H1 (cell line): ENCODE data around the gene OR2V1. TPM values are rescaled to one million over a fixed set of nuclear protein-coding genes. Genes with fewer than 3 reads are reported as not detected.
A peak's percentile ranks its signal among the peaks of the same experiment; 100 is the strongest.
"Not testable (repeated sequence)": the region's sequence is repeated elsewhere in the genome, so short reads cannot be mapped to it uniquely, and the experiment has no call there.

ENCODE experiments used
- CTCF ChIA-PET: fragments of 300-600 bp; sonication (Branson Sonifier 250); formaldehyde crosslinking; loops from one replicate; lab custom pipeline; 2021; ENCODE audit not compliant: partially characterized antibody; lab: Charles Lee
- POLR2A ChIA-PET: fragments of 300-600 bp; sonication (Branson Sonifier 250); formaldehyde crosslinking; loops from one replicate; lab custom pipeline; 2021; ENCODE audit warnings: inconsistent platforms; ENCODE audit not compliant: partially characterized antibody; lab: Charles Lee
- DNase-seq, 2 experiments: peaks; one replicate each; pipeline versions ENCODE4 v3.0.0 to v3.0.0-alpha.2; 2010 to 2022; ENCODE audit warnings: low spot score in 2 of 2, low read depth in 1 of 2, mixed read lengths in 1 of 2
- FAIRE-seq: peaks from 2 replicates; lab custom pipeline; 2011; peaks lifted over from hg19 to GRCh38; lab: Jason Lieb, UNC
- H2AFZ ChIP-seq: 2 replicates; pipeline ENCODE4 v1.8.1; 2012; ENCODE audit warnings: low read length, inconsistent platforms
- H2AK5ac ChIP-seq: 2 replicates; pipeline ENCODE4 v1.6.1; 2013; ENCODE audit warnings: low read depth, low read length
- H2BK120ac ChIP-seq: replicated peaks from 2 replicates; pipeline ENCODE3; 2013; ENCODE audit warnings: low read depth, low read length, inconsistent platforms
- H2BK12ac ChIP-seq: 2 replicates; pipeline ENCODE4 v1.6.1; 2013; ENCODE audit warnings: low read depth, low read length
- H2BK15ac ChIP-seq: 2 replicates; pipeline ENCODE4 v1.6.1; 2013; ENCODE audit warnings: low read length
- H2BK20ac ChIP-seq: 2 replicates; pipeline ENCODE4 v1.6.1; 2013; ENCODE audit warnings: low read length
- H2BK5ac ChIP-seq: 2 replicates; pipeline ENCODE4 v1.6.1; 2013; ENCODE audit warnings: low read depth, low read length
- H3K14ac ChIP-seq: 2 replicates; pipeline ENCODE4 v1.6.1; 2013; ENCODE audit warnings: inconsistent platforms; ENCODE audit not compliant: insufficient read length
- H3K18ac ChIP-seq: 2 replicates; pipeline ENCODE4 v1.6.1; 2013; ENCODE audit warnings: low read length; ENCODE audit errors: extremely low read depth
- H3K23ac ChIP-seq: 2 replicates; pipeline ENCODE4 v1.6.1; 2013; ENCODE audit warnings: inconsistent platforms; ENCODE audit not compliant: insufficient read length
- H3K23me2 ChIP-seq: 2 replicates; pipeline ENCODE4 v1.6.1; 2013; ENCODE audit warnings: low read depth, low read length
- H3K27ac ChIP-seq: 2 replicates; pipeline ENCODE4 v1.6.1; 2011; ENCODE audit warnings: low read depth, low read length, inconsistent platforms
- H3K27me3 ChIP-seq, 4 experiments: replicated peaks in 1 of 4; 1 replicate in 1 of 4; 2 replicates in 3 of 4; pipeline versions ENCODE4 v1.6.1 to v1.8.1; 2011 to 2013; ENCODE audit warnings: low read length in 3 of 4, mild to moderate bottlenecking in 3 of 4, inconsistent platforms in 2 of 4, mixed read lengths in 2 of 4, moderate library complexity in 1 of 4; ENCODE audit not compliant: control insufficient read depth in 3 of 4, insufficient read depth in 3 of 4; ENCODE audit errors: extremely low read depth in 1 of 4
- H3K36me3 ChIP-seq, 4 experiments: 2 replicates each; pipeline versions ENCODE4 v1.6.1 to v1.8.1; 2011 to 2013; ENCODE audit warnings: mild to moderate bottlenecking in 4 of 4, low read length in 3 of 4, moderate library complexity in 2 of 4, control low read depth in 1 of 4, inconsistent platforms in 1 of 4; ENCODE audit not compliant: insufficient read depth in 4 of 4, control insufficient read depth in 2 of 4
- H3K4ac ChIP-seq: replicated peaks from 2 replicates; pipeline ENCODE3; 2013; ENCODE audit warnings: low read length, low read depth, mixed read lengths, inconsistent platforms; ENCODE audit not compliant: insufficient read length
- H3K4me1 ChIP-seq, 4 experiments: replicated peaks in 1 of 4; 1 replicate in 1 of 4; 2 replicates in 3 of 4; pipeline versions ENCODE4 v1.6.1 to v1.8.1; 2011 to 2013; ENCODE audit warnings: low read length in 3 of 4, inconsistent platforms in 2 of 4, mixed read lengths in 1 of 4; ENCODE audit not compliant: insufficient read depth in 4 of 4, control insufficient read depth in 3 of 4
- H3K4me2 ChIP-seq, 2 experiments: 2 replicates each; pipeline versions ENCODE4 v1.6.1 to v1.8.1; 2011 to 2013; ENCODE audit warnings: low read depth in 2 of 2, low read length in 2 of 2, control low read depth in 1 of 2, inconsistent platforms in 1 of 2, mild to moderate bottlenecking in 1 of 2; ENCODE audit not compliant: insufficient read depth in 1 of 2
- H3K4me3 ChIP-seq, 4 experiments: fragments of 200-600, 300-600 bp in 1 of 4; sonication (generic), shearing (Covaris generic), sonication (Bioruptor Twin) in 1 of 4; 2 replicates each; pipeline versions ENCODE4 v1.5.1 to v1.8.1; 2011 to 2016; ENCODE audit warnings: low read length in 4 of 4, low read depth in 3 of 4, control low read depth in 2 of 4, inconsistent platforms in 2 of 4, mild to moderate bottlenecking in 2 of 4, mixed read lengths in 1 of 4, moderate library complexity in 1 of 4; ENCODE audit not compliant: insufficient read depth in 2 of 4; ENCODE audit errors: extremely low read depth in 1 of 4
- H3K56ac ChIP-seq: replicated peaks from 2 replicates; pipeline ENCODE3; 2013; ENCODE audit warnings: low read depth, mild to moderate bottlenecking, mixed read lengths, low read length, inconsistent platforms; ENCODE audit not compliant: insufficient read length
- H3K79me1 ChIP-seq: 2 replicates; pipeline ENCODE4 v1.6.1; 2013; ENCODE audit warnings: low read depth, low read length, control low read depth
- H3K79me2 ChIP-seq, 2 experiments: 2 replicates each; pipeline versions ENCODE4 v1.6.1 to v1.8.1; 2012 to 2013; ENCODE audit warnings: low read length in 2 of 2, mild to moderate bottlenecking in 2 of 2, inconsistent platforms in 1 of 2; ENCODE audit not compliant: insufficient read depth in 2 of 2, control insufficient read depth in 1 of 2
- H3K9ac ChIP-seq, 4 experiments: replicated peaks in 1 of 4; 1 replicate in 1 of 4; 2 replicates in 3 of 4; pipeline versions ENCODE4 v1.6.1 to v1.8.1; 2011 to 2013; ENCODE audit warnings: low read depth in 3 of 4, low read length in 3 of 4, control low read depth in 2 of 4, mild to moderate bottlenecking in 2 of 4, moderate library complexity in 2 of 4, inconsistent platforms in 1 of 4; ENCODE audit errors: extremely low read depth in 1 of 4
- H3K9me3 ChIP-seq, 2 experiments: 2 replicates each; pipeline versions ENCODE4 v1.6.1 to v1.8.1; 2012 to 2013; ENCODE audit warnings: mild to moderate bottlenecking in 2 of 2, moderate library complexity in 2 of 2, control low read depth in 1 of 2, inconsistent platforms in 1 of 2, low read depth in 1 of 2, low read length in 1 of 2, mixed read lengths in 1 of 2; ENCODE audit not compliant: insufficient read depth in 2 of 2
- H4K20me1 ChIP-seq, 2 experiments: replicated peaks in 1 of 2; 2 replicates each; pipeline versions ENCODE3 to v1.8.1; 2011 to 2013; ENCODE audit warnings: inconsistent platforms in 2 of 2, low read length in 2 of 2, mild to moderate bottlenecking in 1 of 2; ENCODE audit not compliant: insufficient read depth in 2 of 2, control insufficient read depth in 1 of 2
- H4K5ac ChIP-seq: 2 replicates; pipeline ENCODE4 v1.6.1; 2013; ENCODE audit warnings: low read length, low read depth, mixed read lengths, inconsistent platforms; ENCODE audit not compliant: insufficient read length
- H4K8ac ChIP-seq: 2 replicates; pipeline ENCODE4 v1.8.0; 2013; ENCODE audit warnings: mild to moderate bottlenecking, moderate library complexity, low read length, inconsistent platforms; ENCODE audit not compliant: insufficient read depth; ENCODE audit errors: extremely low read depth
- H4K91ac ChIP-seq: replicated peaks from 2 replicates; pipeline ENCODE3; 2013; ENCODE audit warnings: low read length, mixed read lengths, inconsistent platforms; ENCODE audit not compliant: insufficient read length
- CREB1 ChIP-seq: IDR thresholded peaks from 2 replicates; pipeline ENCODE4 v1.6.1; 2012; ENCODE audit warnings: inconsistent platforms
- KDM4A ChIP-seq: IDR thresholded peaks from one replicate; pipeline ENCODE4 v1.7.1; 2012; ENCODE audit warnings: low read depth, mild to moderate bottlenecking, moderate library complexity, low read length, inconsistent platforms; ENCODE audit not compliant: severe bottlenecking
- MAX ChIP-seq: IDR thresholded peaks from 2 replicates; pipeline ENCODE4 v1.6.1; 2012; ENCODE audit warnings: inconsistent platforms
- PHF8 ChIP-seq: fragments of 200-600 bp; sonication (generic); conservative IDR thresholded peaks from 2 replicates; pipeline ENCODE4 v1.7.1; 2012; ENCODE audit warnings: low read depth, mild to moderate bottlenecking, inconsistent platforms, low read length, moderate library complexity
- whole genome bisulfite sequencing, 2 experiments: shearing (Covaris generic) in 1 of 2; methylation state at CpG; one replicate each; pipeline versions ENCODE4 v1.1.6 to v1.1.7; 2013 to 2015; ENCODE audit warnings: low lambda C conversion rate in 2 of 2, mixed read lengths in 2 of 2, inconsistent platforms in 1 of 2, low coverage in 1 of 2, missing lambda C conversion rate in 1 of 2; ENCODE audit not compliant: insufficient replicate concordance in 2 of 2, insufficient coverage in 1 of 2, insufficient read length in 1 of 2; ENCODE audit errors: extremely low coverage in 1 of 2, missing lambda C conversion rate in 1 of 2; 5-methylcytosine and 5-hydroxymethylcytosine counted together
- polyA plus RNA-seq, 7 experiments: library from polyadenylated mRNA; depleted of rRNA in 3 of 7; stranded (reverse) in 5 of 7; unstranded in 2 of 7; fragments of >200 nt in 5 of 7; fragments of 200-250 nt in 2 of 7; gene quantifications; 1 replicate in 5 of 7; 2 replicates in 1 of 7; 4 replicates in 1 of 7; pipeline versions ENCODE4 v1.2.1 to v1.2.3, GENCODE V29; 2011 to 2013; ENCODE audit warnings: missing spikeins in 2 of 7, mixed read lengths in 2 of 7
- total RNA-seq: library from RNA; stranded (reverse); fragmentation: NEBNext Ultra II Directional; extraction: Animal tissue kit (Norgen Biotek cat#: 25700); gene quantifications from 2 replicates; pipeline ENCODE4 v1.2.1, GENCODE V29; 2021
- TF ChIP-seq, protein P1 (sequence below): IDR thresholded peaks from 2 replicates; pipeline ENCODE4 v1.6.1; 2012; ENCODE audit warnings: inconsistent platforms

OR2V1 gene
- total and polyA plus RNA-seq, 2 of the 8 experiments (the other 6 are each of a cell fraction or from before 2014, with no cell fraction given): not detected

GRCh38 chr5:181160755-181161533 lies 30.0 kb upstream of the OR2V1 start:
- not testable (repeated sequence) for H3K9me3 ChIP-seq, H3K79me2 ChIP-seq, H4K20me1 ChIP-seq, H3K14ac ChIP-seq, H3K23ac ChIP-seq, H2BK120ac ChIP-seq, H3K56ac ChIP-seq, H3K23me2 ChIP-seq, FAIRE-seq, H3K9ac ChIP-seq, H3K79me1 ChIP-seq, H3K4ac ChIP-seq, H3K36me3 ChIP-seq
- Histone ChIP-seq H2AFZ (peak overlapping the region; percentile 83), H2AK5ac (peak overlapping the region; percentile 58; the same call in 1 of the 2 replicates), H2BK20ac (0 out of 2 replicates have a peak overlapping the region, but pooled peaks have one; percentile 72), H3K4me3 (peak overlapping the region; percentile 20 to 49 (median 25); a peak in 4 of 8 replicates), H4K8ac (peak overlapping the region; percentile 86; the same call in 1 of the 2 replicates), H3K4me2 (peak overlapping the region; percentile 57 to 71), H3K27me3 (peaks cover 0 to 14% (median 12%) of the 10 kb centered on the region in 4 experiments; a peak in 4 of 7 replicates), H4K5ac (peak overlapping the region; percentile 53), H2BK5ac (0 out of 2 replicates have a peak overlapping the region, but pooled peaks have one; percentile 44), H3K18ac (peak overlapping the region; percentile 78), H4K91ac (peak overlapping the region; percentile 12), H3K27ac (peak overlapping the region; percentile 27; the same call in 1 of the 2 replicates), H3K4me1 (peaks cover 1 to 10% (median 5%) of the 10 kb centered on the region in 4 experiments; a peak in 4 of 7 replicates), H2BK15ac (0 out of 2 replicates have a peak overlapping the region, but pooled peaks have one; percentile 61), H2BK12ac (peak overlapping the region; percentile 92; the same call in 1 of the 2 replicates)
- peak in 1 of 2 experiments; percentile 78 for DNase-seq
- TF ChIP-seq CREB1 (peak; percentile 86), MAX (peak; percentile 90), PHF8 (0 out of 2 replicates have a peak, but pooled peaks have one; percentile 15), KDM4A (peak; percentile 42)
- TF ChIP-seq, protein P1, sequence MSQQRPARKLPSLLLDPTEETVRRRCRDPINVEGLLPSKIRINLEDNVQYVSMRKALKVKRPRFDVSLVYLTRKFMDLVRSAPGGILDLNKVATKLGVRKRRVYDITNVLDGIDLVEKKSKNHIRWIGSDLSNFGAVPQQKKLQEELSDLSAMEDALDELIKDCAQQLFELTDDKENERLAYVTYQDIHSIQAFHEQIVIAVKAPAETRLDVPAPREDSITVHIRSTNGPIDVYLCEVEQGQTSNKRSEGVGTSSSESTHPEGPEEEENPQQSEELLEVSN: peak; percentile 80
- POLR2A ChIA-PET: interaction anchor here (1.2 kb wide), 1 partner anchor 82 kb away, joined by 3 read pairs; no protein-coding TSS in a partner anchor
- CTCF ChIA-PET: interaction anchor here (0.5 to 2.6 kb wide), 10 partner anchors 9 to 301 kb away, joined by 3 to 9 read pairs (median 4); no protein-coding TSS in a partner anchor
- 32% methylated on average over 6 of the region's 48 CpGs; no CpG with 5 or more reads in 1 of the 2 experiments for WGBS, 2 experiments
